Naive thymus-derived CD4-positive, alpha-beta T cell (primary cell): ENCODE data around the gene GREM1. TPM values are rescaled to one million over a fixed set of nuclear protein-coding genes. Genes with fewer than 3 reads are reported as not detected.

Experiments used
- ATAC-seq: fragments of 150-1000 bp; cut with Tn5 transposase; 2 replicates; pipeline ENCODE4 v1.10.0; 2021; ENCODE audit warnings: mild to moderate bottlenecking, moderate library complexity
- CTCF ChIA-PET: fragments of 350-600 bp; sonication (Branson Sonifier 250); formaldehyde crosslinking; loops from one replicate; lab custom pipeline; 2021; ENCODE audit warnings: antibody characterized with exemption; lab: Charles Lee
- POLR2A ChIA-PET: fragments of 350-600 bp; sonication (Branson Sonifier 250); formaldehyde crosslinking; loops from one replicate; lab custom pipeline; 2021; ENCODE audit warnings: antibody characterized with exemption, inconsistent platforms; lab: Charles Lee
- DNase-seq, 9 donors: peaks; one replicate each; pipeline versions ENCODE4 v3.0.0 to v3.0.0-alpha.2; 2020 to 2022; ENCODE audit warnings: mixed read lengths in 1 of 9
- H3K27ac ChIP-seq: one replicate; pipeline ENCODE4 v1.7.0; 2013; ENCODE audit warnings: mild to moderate bottlenecking, low read depth, low read length, moderate library complexity
- H3K27me3 ChIP-seq, 2 donors: one replicate each; pipeline ENCODE4 v1.7.0; 2013; ENCODE audit warnings: low read length in 2 of 2, mild to moderate bottlenecking in 2 of 2, moderate library complexity in 2 of 2; ENCODE audit not compliant: control insufficient read depth in 2 of 2, insufficient read depth in 2 of 2
- H3K36me3 ChIP-seq, 3 experiments: 1 replicate in 2 of 3; 2 replicates in 1 of 3; pipeline ENCODE4 v1.7.0; 2013; ENCODE audit warnings: low read length in 3 of 3, mild to moderate bottlenecking in 3 of 3, moderate library complexity in 1 of 3; ENCODE audit not compliant: insufficient read depth in 3 of 3, control insufficient read depth in 2 of 3
- H3K4me1 ChIP-seq, 2 donors: one replicate each; pipeline ENCODE4 v1.7.0; 2013; ENCODE audit warnings: low read length in 2 of 2, mild to moderate bottlenecking in 2 of 2, moderate library complexity in 1 of 2; ENCODE audit not compliant: control insufficient read depth in 2 of 2, insufficient read depth in 2 of 2
- H3K4me3 ChIP-seq: 2 replicates; pipeline ENCODE4 v1.7.0; 2013; ENCODE audit warnings: mild to moderate bottlenecking, low read length
- H3K9me3 ChIP-seq, 3 experiments: 1 replicate in 2 of 3; 2 replicates in 1 of 3; pipeline ENCODE4 v1.7.0; 2013; ENCODE audit warnings: low read length in 3 of 3; ENCODE audit not compliant: control insufficient read depth in 2 of 3
- H3K27ac Mint-ChIP-seq, 9 donors: one replicate each; pipeline ENCODE4 v1.8.0; 2020 to 2022; ENCODE audit warnings: mixed read lengths in 9 of 9, mild to moderate bottlenecking in 8 of 9, moderate library complexity in 5 of 9, inconsistent platforms in 2 of 9
- H3K27me3 Mint-ChIP-seq, 5 donors: one replicate each; pipeline ENCODE4 v1.8.0; 2021 to 2022; ENCODE audit warnings: mixed read lengths in 5 of 5, mild to moderate bottlenecking in 1 of 5
- H3K36me3 Mint-ChIP-seq, 5 donors: one replicate each; pipeline ENCODE4 v1.8.0; 2020 to 2022; ENCODE audit warnings: mixed read lengths in 5 of 5, mild to moderate bottlenecking in 3 of 5, inconsistent platforms in 1 of 5
- H3K4me1 Mint-ChIP-seq, 7 donors: one replicate each; pipeline ENCODE4 v1.8.0; 2020 to 2022; ENCODE audit warnings: mixed read lengths in 7 of 7, mild to moderate bottlenecking in 3 of 7, inconsistent platforms in 1 of 7
- H3K4me3 Mint-ChIP-seq, 10 donors: one replicate each; pipeline ENCODE4 v1.8.0; 2020 to 2022; ENCODE audit warnings: mild to moderate bottlenecking in 10 of 10, mixed read lengths in 10 of 10, moderate library complexity in 6 of 10, inconsistent platforms in 2 of 10
- H3K9me3 Mint-ChIP-seq, 11 donors: one replicate each; pipeline ENCODE4 v1.8.0; 2020 to 2022; ENCODE audit warnings: mixed read lengths in 11 of 11, mild to moderate bottlenecking in 4 of 11, inconsistent platforms in 1 of 11, moderate library complexity in 1 of 11
- intact Hi-C, 2 donors: fragments of 100-400 bp; cut with micrococcal nuclease; formaldehyde crosslinking; loops; one replicate each; pipeline ENCODE4 v1.15.1; 2023
- polyA plus RNA-seq, 2 donors: library from polyadenylated mRNA; unstranded; fragments of 300-500 nt; fragmentation: Illumina TruSeq; gene quantifications; one replicate each; pipeline ENCODE4 v1.2.3, GENCODE V29; 2021
- total RNA-seq, 6 experiments: library from RNA in 5 of 6; stranded (reverse) in 5 of 6; gene quantifications; 1 replicate in 5 of 6; 2 replicates in 1 of 6; pipeline ENCODE4 v1.2.3 and lab custom pipeline; 2021 to 2026

Gene GREM1
- total and polyA plus RNA-seq, 7 experiments from 2014 or later = not detected

- H3K9me3 ChIP-seq = no peaks in the 10 kb centered on the region
- Mint-ChIP-seq H3K36me3 (peaks cover 0 to 39% (median 4%) of the 10 kb centered on the region in 5 donors), H3K27me3 (peaks cover 0 to 23% (median 20%) of the 10 kb centered on the region in 5 donors), H3K9me3 (peaks cover 0 to 5% (median 0%) of the 10 kb centered on the region in 11 donors), H3K4me3 (no peak overlapping the region), H3K4me1 (no peaks in the 10 kb centered on the region), H3K27ac (no peak overlapping the region)
- DNase-seq = no peak
- intact Hi-C loops = no loop called here
- H3K27me3 ChIP-seq = no peaks in the 10 kb centered on the region
- ChIA-PET POLR2A (no interaction called here), CTCF (no interaction called here)
- H3K27ac ChIP-seq = no peak overlapping the region
- no peak overlapping the region for H3K4me3 ChIP-seq
- no peak for ATAC-seq
- H3K36me3 ChIP-seq = no peaks in the 10 kb centered on the region
- H3K4me1 ChIP-seq = no peaks in the 10 kb centered on the region
Observed at GRCh38 chr15:32790352-32790999, 72.7 kb downstream of the GREM1 start.

- Mint-ChIP-seq H3K4me3 (no peak overlapping the region), H3K4me1 (no peaks in the 10 kb centered on the region), H3K9me3 (peaks cover 0 to 5% (median 0%) of the 10 kb centered on the region in 11 donors), H3K36me3 (peaks cover 0 to 35% (median 4%) of the 10 kb centered on the region in 5 donors), H3K27ac (no peak overlapping the region), H3K27me3 (peaks cover 0 to 19% (median 10%) of the 10 kb centered on the region in 5 donors)
- Histone ChIP-seq H3K36me3 (no peaks in the 10 kb centered on the region), H3K4me1 (no peaks in the 10 kb centered on the region), H3K27ac (no peak overlapping the region), H3K9me3 (no peaks in the 10 kb centered on the region), H3K27me3 (no peaks in the 10 kb centered on the region), H3K4me3 (no peak overlapping the region)
- ATAC-seq (no peak), DNase-seq (no peak)
- CTCF ChIA-PET = no interaction called here
- POLR2A ChIA-PET = no interaction called here
- intact Hi-C loops = no loop called here
Observed at GRCh38 chr15:32792436-32792835, 74.6 kb downstream of the GREM1 start.

Other genes with a start within 250 kb of the GREM1 start
- gene GOLGA8N, start 124.5 kb upstream of the GREM1 start, total RNA-seq = 10 to 100 TPM in 4 of 5 experiments, 1 to 10 TPM in 1; 9.8 to 19.4 (median 14.1) TPM
- gene GOLGA8N, start 124.5 kb upstream of the GREM1 start, polyA plus RNA-seq = under 1 TPM in 1 of 2 donors, not detected in 1; 0.28 TPM
- 100 to 1,000 TPM in 1 of 5 experiments, 1 to 10 TPM in 4; 5.0 to 101 (median 5.9) TPM for gene ARHGAP11A, start 102.5 kb upstream of the GREM1 start, total RNA-seq
- gene ARHGAP11A, start 102.5 kb upstream of the GREM1 start, polyA plus RNA-seq = 1 to 10 TPM; 2.1 to 2.3 TPM
- gene SCG5, start 76.3 kb upstream of the GREM1 start, total RNA-seq = 1 to 10 TPM in 1 of 5 experiments, under 1 TPM in 3, not detected in 1; 0.37 to 2.8 (median 0.68) TPM
- gene SCG5, start 76.3 kb upstream of the GREM1 start, polyA plus RNA-seq = under 1 TPM in 1 of 2 donors, not detected in 1; 0.49 TPM